Upper lobe of left lung (tissue), 4 donors: ENCODE data around the gene TBCD.

Experiments
- CTCF ChIP-seq, 6 experiments: fragments of 450-650 bp in 4 of 6; fragments of 200-600 bp in 2 of 6; sonication (generic) in 2 of 6; IDR thresholded peaks; one replicate each; pipeline ENCODE4 v1.5.1; 2016 to 2019; ENCODE audit warnings: antibody characterized with exemption in 6 of 6
- EP300 ChIP-seq, 4 donors: sonication (generic); formaldehyde crosslinking; IDR thresholded peaks; one replicate each; pipeline ENCODE4 v1.5.1; 2017; ENCODE audit warnings: antibody characterized with exemption in 4 of 4, control low read depth in 2 of 4
- POLR2A ChIP-seq, 4 donors: fragments of 450-650 bp; IDR thresholded peaks; one replicate each; pipeline ENCODE4 v1.5.1; 2016 to 2017; ENCODE audit warnings: antibody characterized with exemption in 4 of 4, mild to moderate bottlenecking in 2 of 4

- TF ChIP-seq POLR2A (IDR thresholded peaks at IDR 0.05): no peak
- no peak for TF ChIP-seq CTCF (IDR thresholded peaks at IDR 0.05)
- no peak for TF ChIP-seq EP300 (IDR thresholded peaks at IDR 0.05)
Measured at GRCh38 chr17:82835766-82836512, 84.1 kb downstream of the TBCD start.
